CD4-positive, alpha-beta T cell (primary cell): ENCODE results near the gene GPR176. TPM values are rescaled to one million over a fixed set of nuclear protein-coding genes. Genes with fewer than 3 reads are reported as not detected.
A peak's percentile ranks its signal among the peaks of the same experiment; 100 is the strongest.

Source experiments
- ATAC-seq: fragments of 200-7000 bp; cut with Tn5 transposase; one replicate; pipeline ENCODE4 v1.10.0; 2022; ENCODE audit warnings: mild to moderate bottlenecking; ENCODE audit not compliant: poor library complexity
- CTCF ChIA-PET: fragments of 350-600 bp; sonication (Branson Sonifier 250); formaldehyde crosslinking; loops from one replicate; lab custom pipeline; 2021; ENCODE audit warnings: antibody characterized with exemption, inconsistent platforms; lab: Charles Lee
- POLR2A ChIA-PET: fragments of 350-600 bp; sonication (Branson Sonifier 250); formaldehyde crosslinking; loops from one replicate; lab custom pipeline; 2021; ENCODE audit warnings: antibody characterized with exemption, inconsistent platforms; lab: Charles Lee
- DNase-seq, 14 experiments: peaks; one replicate each; pipeline ENCODE4 v3.0.0-alpha.2; 2013 to 2020; ENCODE audit warnings: mixed read lengths in 2 of 14
- H3K27ac ChIP-seq, 2 donors: one replicate each; pipeline versions ENCODE4 v1.5.1 to v1.7.0; 2013; ENCODE audit warnings: low read length in 2 of 2, low read depth in 1 of 2, mild to moderate bottlenecking in 1 of 2
- H3K27me3 ChIP-seq, 2 experiments: 1 replicate in 1 of 2; 2 replicates in 1 of 2; pipeline versions ENCODE4 v1.6.1 to v1.7.0; 2013; ENCODE audit warnings: low read length in 2 of 2, control low read depth in 1 of 2, mild to moderate bottlenecking in 1 of 2, moderate library complexity in 1 of 2; ENCODE audit not compliant: insufficient read depth in 2 of 2, control insufficient read depth in 1 of 2
- H3K36me3 ChIP-seq: one replicate; pipeline ENCODE4 v1.6.1; 2013; ENCODE audit warnings: low read length, control low read depth; ENCODE audit not compliant: insufficient read depth
- H3K4me1 ChIP-seq: one replicate; pipeline ENCODE4 v1.6.1; 2013; ENCODE audit warnings: low read length, control low read depth; ENCODE audit not compliant: insufficient read depth
- H3K4me3 ChIP-seq: one replicate; pipeline ENCODE4 v1.5.1; 2013; ENCODE audit warnings: mild to moderate bottlenecking, low read length, moderate library complexity
- H3K9me3 ChIP-seq, 2 experiments: 1 replicate in 1 of 2; 2 replicates in 1 of 2; pipeline versions ENCODE4 v1.6.1 to v1.7.0; 2013; ENCODE audit warnings: low read length in 2 of 2, mild to moderate bottlenecking in 2 of 2, control low read depth in 1 of 2, moderate library complexity in 1 of 2; ENCODE audit not compliant: control insufficient read depth in 1 of 2, insufficient read depth in 1 of 2
- H3K27ac Mint-ChIP-seq: one replicate; pipeline ENCODE4 v1.8.0; 2020; ENCODE audit warnings: mixed read lengths
- H3K27me3 Mint-ChIP-seq: one replicate; pipeline ENCODE4 v1.8.0; 2021; ENCODE audit warnings: mixed read lengths
- H3K36me3 Mint-ChIP-seq: one replicate; pipeline ENCODE4 v1.8.0; 2021; ENCODE audit warnings: low read depth, mixed read lengths
- H3K4me1 Mint-ChIP-seq: one replicate; pipeline ENCODE4 v1.8.0; 2021; ENCODE audit warnings: low read depth, mixed read lengths
- H3K4me3 Mint-ChIP-seq: one replicate; pipeline ENCODE4 v1.8.0; 2020; ENCODE audit warnings: mild to moderate bottlenecking, mixed read lengths
- H3K9me3 Mint-ChIP-seq: one replicate; pipeline ENCODE4 v1.8.0; 2020; ENCODE audit warnings: mixed read lengths
- CTCF ChIP-seq: fragments of 200-600 bp; IDR thresholded peaks from one replicate; pipeline ENCODE4 v1.8.0; 2022; ENCODE audit warnings: antibody characterized with exemption, mild to moderate bottlenecking
- intact Hi-C, 2 experiments: fragments of 100-400 bp; cut with DNase I in 1 of 2; cut with micrococcal nuclease in 1 of 2; formaldehyde crosslinking; loops; one replicate each; pipeline versions ENCODE4 v1.15.1 to v1.9.0; 2023 to 2025; cut with DNase I, micrococcal nuclease
- total RNA-seq, 174 experiments: library from RNA in 2 of 174; stranded (reverse) in 2 of 174; gene quantifications; one replicate each; pipeline ENCODE4 v1.2.3 and lab custom pipeline; 2021 to 2026

GPR176 gene
- total RNA-seq, 2 experiments from 2014 or later = not detected

GRCh38 chr15:39776068-39776467 lies 144.0 kb downstream of the GPR176 start:
- Histone ChIP-seq H3K4me1 (peaks cover 9% of the 10 kb centered on the region), H3K4me3 (no peak overlapping the region), H3K36me3 (no peaks in the 10 kb centered on the region), H3K27me3 (no peaks in the 10 kb centered on the region), H3K9me3 (no peaks in the 10 kb centered on the region), H3K27ac (no peak overlapping the region)
- TF ChIP-seq CTCF = no peak
- no peak overlapping the region for H3K4me3 Mint-ChIP-seq
- no peaks in the 10 kb centered on the region for H3K36me3 Mint-ChIP-seq
- ChIA-PET CTCF (no interaction called here), POLR2A (no interaction called here)
- H3K27me3 Mint-ChIP-seq = no peaks in the 10 kb centered on the region
- no peak overlapping the region for H3K27ac Mint-ChIP-seq
- no peaks in the 10 kb centered on the region for H3K9me3 Mint-ChIP-seq
- DNase-seq = no peak
- intact Hi-C loops = no loop called here
- no peak for ATAC-seq
- peaks cover 25% of the 10 kb centered on the region for H3K4me1 Mint-ChIP-seq

- Mint-ChIP-seq H3K4me1 (peaks cover 22% of the 10 kb centered on the region), H3K36me3 (no peaks in the 10 kb centered on the region), H3K4me3 (peak overlapping the region; percentile 58), H3K9me3 (no peaks in the 10 kb centered on the region), H3K27me3 (no peaks in the 10 kb centered on the region), H3K27ac (peak overlapping the region; percentile 26)
- Histone ChIP-seq H3K4me1 (peaks cover 9% of the 10 kb centered on the region), H3K9me3 (no peaks in the 10 kb centered on the region), H3K27me3 (no peaks in the 10 kb centered on the region), H3K36me3 (no peaks in the 10 kb centered on the region), H3K4me3 (no peak overlapping the region), H3K27ac (no peak overlapping the region)
- POLR2A ChIA-PET = interaction anchor here (1.2 to 2.1 kb wide), 8 partner anchors 8 to 548 kb away, joined by 3 to 10 read pairs (median 5); partner anchors contain the start of gene FSIP1
- ATAC-seq (peak; percentile 90), DNase-seq (peak in 11 of 14 experiments; percentile 12 to 80 (median 32))
- TF ChIP-seq CTCF = no peak
- intact Hi-C loops = loop anchor here in 1 of 2 experiments (1.0 kb wide), 1 partner anchor 8 kb away; the partner anchor contains the start of gene FSIP1
- CTCF ChIA-PET = interaction anchor here (0.6 kb wide), 1 partner anchor 18 kb away, joined by 3 read pairs; no protein-coding TSS in a partner anchor
Measured at GRCh38 chr15:39774688-39775267, 145.3 kb downstream of the GPR176 start.

- no peaks in the 10 kb centered on the region for H3K36me3 ChIP-seq
- no peak overlapping the region for H3K4me3 ChIP-seq
- no peaks in the 10 kb centered on the region for H3K36me3 Mint-ChIP-seq
- ATAC-seq (no peak), DNase-seq (no peak)
- ChIA-PET CTCF (no interaction called here), POLR2A (no interaction called here)
- no peaks in the 10 kb centered on the region for H3K27me3 ChIP-seq
- TF ChIP-seq CTCF = no peak
- H3K27ac ChIP-seq = no peak overlapping the region
- H3K4me1 ChIP-seq = peaks cover 9% of the 10 kb centered on the region
- intact Hi-C loops = loop anchor here in 1 of 2 experiments (1.0 kb wide), 1 partner anchor 7 kb away; no protein-coding TSS in a partner anchor
- H3K4me3 Mint-ChIP-seq = no peak overlapping the region
- no peaks in the 10 kb centered on the region for H3K27me3 Mint-ChIP-seq
- peaks cover 22% of the 10 kb centered on the region for H3K4me1 Mint-ChIP-seq
- no peak overlapping the region for H3K27ac Mint-ChIP-seq
- no peaks in the 10 kb centered on the region for H3K9me3 ChIP-seq
- H3K9me3 Mint-ChIP-seq = no peaks in the 10 kb centered on the region
Measured at GRCh38 chr15:39770748-39771689, 149.0 kb downstream of the GPR176 start.
